ENCODE results near the gene CNTNAP2. TPM values are rescaled to one million over a fixed set of nuclear protein-coding genes. Genes with fewer than 3 reads are reported as not detected.

Gene CNTNAP2
- total and polyA plus RNA-seq, 9 of the 15 experiments (the other 6 are each of a cell fraction or from before 2014, with no cell fraction given) = 0.04 to 0.62 (median 0.09) TPM; not detected in 4

- no peak for TF ChIP-seq KLF10 (CRISPR knock-in tag; IDR thresholded peaks at IDR 0.05)
- TF ChIP-seq USF1 (CRISPR knock-in tag; IDR thresholded peaks at IDR 0.05) = no peak
- TF ChIP-seq SRSF9 (IDR thresholded peaks at IDR 0.05; ENCODE audit: borderline replicate concordance, low read depth, low read length) = no peak
- TF ChIP-seq ZNF639 (CRISPR knock-in tag; conservative IDR thresholded peaks at IDR 0.05 in 1 of 2, IDR thresholded peaks at IDR 0.05 in 1 of 2) = no peak
These were observed 204.7 kb downstream of the CNTNAP2 start (continued) for GRCh38 chr7:146321301-146321700.

- in situ Hi-C loops (cut with MboI) (no loop called here), intact Hi-C loops (cut with micrococcal nuclease) (no loop called here)
- Histone ChIP-seq H3K27ac (ENCODE audit: extremely low read depth, low read depth, low read length) (no peak overlapping the region), H4K20me1 (replicated peaks; ENCODE audit: control insufficient read depth, insufficient read depth, low read length) (no peaks in the 10 kb centered on the region), H3K9me3 (replicated peaks; ENCODE audit: control insufficient read depth, insufficient read depth, low read depth, low read length) (no peaks in the 10 kb centered on the region; the same call in 1 of the 2 replicates), H3K9ac (ENCODE audit: insufficient read depth in 1 of 2, low read depth in 2 of 2, low read length in 2 of 2) (no peak overlapping the region), H3K79me2 (ENCODE audit: control insufficient read depth, insufficient read depth, low read length) (no peaks in the 10 kb centered on the region), H3K36me3 (ENCODE audit: control insufficient read depth, insufficient read depth, low read length) (no peaks in the 10 kb centered on the region), H2AFZ (ENCODE audit: low read depth, low read length) (no peak overlapping the region), H3K4me2 (ENCODE audit: insufficient read depth, low read length) (no peak overlapping the region), H3K27me3 (ENCODE audit: control insufficient read depth in 2 of 2, insufficient read depth in 2 of 2, low read length in 2 of 2) (no peaks in the 10 kb centered on the region), H3K9me1 (ENCODE audit: control insufficient read depth, insufficient read depth, low read length) (no peaks in the 10 kb centered on the region), H3K4me3 (no peak overlapping the region), H3K4me1 (replicated peaks in 1 of 2; ENCODE audit: control insufficient read depth in 2 of 2, insufficient read depth in 2 of 2, low read length in 2 of 2) (no peaks in the 10 kb centered on the region)
- no peak for FAIRE-seq
- ChIA-PET POLR2A (no interaction called here), CTCF (ENCODE audit: low intra/inter-chr PET ratio) (no interaction called here)
- WGBS (ENCODE audit: insufficient coverage, low coverage, missing lambda C conversion rate) = 0% methylated on average over 1 of the region's 1 CpG
- DNase-seq (ENCODE audit: extremely low read depth in 1 of 4, low spot score in 3 of 4) = no peak
- no TSS peak for BruUV-seq (replicated peaks)
- ATAC-seq = no peak
- TF ChIP-seq KLF6 (CRISPR knock-in tag; IDR thresholded peaks at IDR 0.05; ENCODE audit: borderline replicate concordance) = no peak
- no peak for TF ChIP-seq ZNF444 (CRISPR knock-in tag; IDR thresholded peaks at IDR 0.05)
- TF ChIP-seq ZC3H4 (CRISPR knock-in tag; IDR thresholded peaks at IDR 0.05; ENCODE audit: borderline replicate concordance) = no peak
- TF ChIP-seq PHB (CRISPR knock-in tag; IDR thresholded peaks at IDR 0.05) = no peak
- TF ChIP-seq CTCF (IDR thresholded peaks at IDR 0.05 in 2 of 3, conservative IDR thresholded peaks at IDR 0.05 in 1 of 3; ENCODE audit: insufficient read depth in 2 of 3, low read depth in 1 of 3, low read length in 3 of 3) = no peak
- TF ChIP-seq THAP7 (CRISPR knock-in tag; IDR thresholded peaks at IDR 0.05) = no peak
- TF ChIP-seq CUX1 (CRISPR knock-in tag; IDR thresholded peaks at IDR 0.05) = no peak
These were observed 214.8 kb downstream of the CNTNAP2 start for GRCh38 chr7:146331369-146331768.
